HepG2 (cell line): Measurements from ENCODE around the gene SERINC4. TPM values are rescaled to one million over a fixed set of nuclear protein-coding genes. Genes with fewer than 3 reads are reported as not detected.

ENCODE experiments used
- ASH2L ChIP-seq: fragments of 300-600, 200-600 bp; sonication (generic); IDR thresholded peaks from 2 replicates; pipeline ENCODE4 v1.7.0; 2017; ENCODE audit warnings: low read depth, mild to moderate bottlenecking, moderate library complexity, mixed read lengths, low read length; ENCODE audit not compliant: insufficient read length
- BCL6 ChIP-seq: IDR thresholded peaks from 2 replicates; pipeline ENCODE4 v1.6.1; 2016; ENCODE audit warnings: missing genetic modification reagents, missing compliant biosample characterization
- CHD2 ChIP-seq: IDR thresholded peaks from 2 replicates; pipeline ENCODE4 v1.6.1; 2011; ENCODE audit warnings: low read depth, low read length, improper control_type of control experiment
- DNMT3B ChIP-seq: conservative IDR thresholded peaks from 2 replicates; pipeline ENCODE4 v1.6.1; 2016; ENCODE audit warnings: missing biosample characterization, control low read depth
- GABPA ChIP-seq, 2 experiments: IDR thresholded peaks; 2 replicates each; pipeline ENCODE4 v1.6.1; 2011 to 2016; ENCODE audit warnings: low read depth in 2 of 2, low read length in 1 of 2, missing biosample characterization in 1 of 2, missing genetic modification characterization in 1 of 2
- HNRNPH1 ChIP-seq: fragments of 200-400 bp; formaldehyde crosslinking; optimal IDR thresholded peaks from 2 replicates; pipeline ENCODE3; 2017; ENCODE audit warnings: mild to moderate bottlenecking, low read depth, low read length
- NFE2L1 ChIP-seq: sonication (generic); formaldehyde crosslinking; IDR thresholded peaks from 2 replicates; pipeline ENCODE4 v1.4.0; 2020; ENCODE audit warnings: missing genetic modification reagents, mild to moderate bottlenecking, borderline replicate concordance
- NFKBIZ ChIP-seq: IDR thresholded peaks from 2 replicates; pipeline ENCODE4 v1.6.1; 2018; ENCODE audit warnings: missing genetic modification reagents, missing compliant biosample characterization
- PAXIP1 ChIP-seq: sonication (generic); formaldehyde crosslinking; conservative IDR thresholded peaks from 2 replicates; pipeline ENCODE4 v1.4.0; 2020; ENCODE audit warnings: mild to moderate bottlenecking, missing genetic modification reagents, moderate library complexity
- RFX1 ChIP-seq: fragments of 450-650 bp; IDR thresholded peaks from 2 replicates; pipeline ENCODE4 v1.6.1; 2017
- RORA ChIP-seq: sonication (generic); formaldehyde crosslinking; IDR thresholded peaks from 2 replicates; pipeline ENCODE4 v1.5.0; 2020; ENCODE audit warnings: mild to moderate bottlenecking, missing genetic modification reagents, moderate library complexity
- SMC3 ChIP-seq: IDR thresholded peaks from 2 replicates; pipeline ENCODE4 v1.6.1; 2011; ENCODE audit warnings: low read length, improper control_type of control experiment
- SOX13 ChIP-seq, 3 experiments: fragments of 450-650 bp in 1 of 3; sonication (generic) in 1 of 3; formaldehyde crosslinking in 1 of 3; IDR thresholded peaks in 2 of 3; conservative IDR thresholded peaks in 1 of 3; 2 replicates each; pipeline versions ENCODE4 v1.5.0 to v1.6.1; 2016 to 2020; ENCODE audit warnings: antibody characterized with exemption in 1 of 3, mild to moderate bottlenecking in 1 of 3, missing compliant biosample characterization in 1 of 3, missing genetic modification reagents in 1 of 3, moderate library complexity in 1 of 3
- SOX5 ChIP-seq: IDR thresholded peaks from 2 replicates; pipeline ENCODE4 v1.6.1; 2016; ENCODE audit warnings: borderline replicate concordance
- THAP11 ChIP-seq: IDR thresholded peaks from 2 replicates; pipeline ENCODE4 v1.6.1; 2016; ENCODE audit warnings: missing biosample characterization, missing genetic modification reagents
- TP53 ChIP-seq: sonication (generic); formaldehyde crosslinking; conservative IDR thresholded peaks from 2 replicates; pipeline ENCODE4 v1.4.0; 2020; ENCODE audit warnings: missing genetic modification reagents
- U2AF1 ChIP-seq: fragments of 200-400 bp; formaldehyde crosslinking; optimal IDR thresholded peaks from 2 replicates; pipeline ENCODE3; 2017; ENCODE audit warnings: mild to moderate bottlenecking, low read depth, low read length
- ZC3H4 ChIP-seq: sonication (generic); formaldehyde crosslinking; IDR thresholded peaks from 2 replicates; pipeline ENCODE4 v1.4.0; 2020; ENCODE audit warnings: missing genetic modification reagents, borderline replicate concordance
- ZFP37 ChIP-seq: sonication (generic); formaldehyde crosslinking; IDR thresholded peaks from 2 replicates; pipeline ENCODE4 v1.4.0; 2020; ENCODE audit warnings: missing genetic modification reagents, borderline replicate concordance
- ZFYVE20 ChIP-seq: sonication (generic); formaldehyde crosslinking; IDR thresholded peaks from 2 replicates; pipeline ENCODE4 v1.8.0; 2023; ENCODE audit warnings: low read depth, mild to moderate bottlenecking, moderate library complexity, missing genetic modification reagents, borderline replicate concordance
- ZNF12 ChIP-seq: sonication (generic); formaldehyde crosslinking; IDR thresholded peaks from 2 replicates; pipeline ENCODE4 v1.5.0; 2020; ENCODE audit warnings: missing genetic modification reagents
- ZNF180 ChIP-seq: sonication (generic); formaldehyde crosslinking; IDR thresholded peaks from 2 replicates; pipeline ENCODE4 v1.4.0; 2020; ENCODE audit warnings: low read depth, missing genetic modification reagents, borderline replicate concordance
- ZNF333 ChIP-seq: sonication (generic); formaldehyde crosslinking; IDR thresholded peaks from 2 replicates; pipeline ENCODE4 v1.4.0; 2020; ENCODE audit warnings: mild to moderate bottlenecking, missing genetic modification reagents, borderline replicate concordance
- ZNF34 ChIP-seq: sonication (generic); formaldehyde crosslinking; IDR thresholded peaks from 2 replicates; pipeline ENCODE4 v1.4.0; 2020; ENCODE audit warnings: mild to moderate bottlenecking, missing genetic modification reagents, borderline replicate concordance
- ZNF615 ChIP-seq: sonication (generic); formaldehyde crosslinking; IDR thresholded peaks from 2 replicates; pipeline ENCODE4 v1.5.0; 2020; ENCODE audit warnings: mild to moderate bottlenecking, missing genetic modification reagents, borderline replicate concordance
- ZNF784 ChIP-seq: sonication (generic); formaldehyde crosslinking; IDR thresholded peaks from 2 replicates; pipeline ENCODE4 v1.5.1; 2020; ENCODE audit warnings: missing genetic modification reagents, mild to moderate bottlenecking, borderline replicate concordance
- ZNF891 ChIP-seq: sonication (generic); formaldehyde crosslinking; IDR thresholded peaks from 2 replicates; pipeline ENCODE4 v1.5.0; 2020; ENCODE audit warnings: mild to moderate bottlenecking, missing genetic modification reagents
- polyA plus RNA-seq, 8 experiments: library from polyadenylated mRNA; depleted of rRNA in 3 of 8; stranded (reverse) in 7 of 8; unstranded in 1 of 8; fragments of >200 nt; fragmentation: Illumina TruSeq in 4 of 8; extraction: Trizol in 4 of 8; gene quantifications; 2 replicates each; pipeline versions ENCODE4 v1.2.1 to v1.2.3, GENCODE V29; 2011 to 2016; ENCODE audit warnings: low read depth in 4 of 8, missing spikeins in 1 of 8, mixed read lengths in 1 of 8; ENCODE audit not compliant: insufficient read depth in 1 of 8
- total RNA-seq, 5 experiments: library from RNA; depleted of rRNA; stranded (reverse); fragments of >200 nt; fragmentation: Illumina TruSeq; extraction: Trizol; gene quantifications; 2 replicates each; pipeline ENCODE4 v1.2.3, GENCODE V29; 2016; ENCODE audit warnings: low read depth in 1 of 5

The SERINC4 gene
- total and polyA plus RNA-seq, 2 of the 13 experiments (the other 11 are each of a cell fraction or from before 2014, with no cell fraction given): not detected

GRCh38 chr15:43791993-43792760 lies 7.8 kb downstream of the SERINC4 start, which contains the start of gene SERF2 (continued):
- no peak for TF ChIP-seq SOX13 (IDR thresholded peaks at IDR 0.05)
- no peak for TF ChIP-seq SOX13 (CRISPR knock-in tag; conservative IDR thresholded peaks at IDR 0.05 in 1 of 2, IDR thresholded peaks at IDR 0.05 in 1 of 2)
- no peak; the same call in 1 of the 2 replicates for TF ChIP-seq BCL6 (CRISPR knock-in tag)
- peak; percentile 74 for TF ChIP-seq ZNF333 (CRISPR knock-in tag)
- TF ChIP-seq ZC3H4 (CRISPR knock-in tag): no peak
- TF ChIP-seq PAXIP1 (CRISPR knock-in tag): peak; percentile 51
- peak; percentile 66; the same call in 1 of the 2 replicates for TF ChIP-seq ZNF891 (CRISPR knock-in tag)
- 0 out of 2 replicates have a peak, but pooled peaks have one; percentile 39 for TF ChIP-seq NFE2L1 (CRISPR knock-in tag)
- TF ChIP-seq CHD2: 0 out of 2 replicates have a peak, but pooled peaks have one; percentile 12
- no peak for TF ChIP-seq TP53 (CRISPR knock-in tag)
- peak; percentile 83 for TF ChIP-seq ASH2L
- TF ChIP-seq RFX1: no peak
- 0 out of 2 replicates have a peak, but pooled peaks have one; percentile 30 for TF ChIP-seq ZNF12 (CRISPR knock-in tag)
- no peak for TF ChIP-seq SOX5
- TF ChIP-seq THAP11 (CRISPR knock-in tag): peak; percentile 68
- no peak for TF ChIP-seq DNMT3B
- TF ChIP-seq GABPA (IDR thresholded peaks at IDR 0.05; ENCODE audit: low read depth, low read length): no peak
- TF ChIP-seq GABPA (CRISPR knock-in tag; IDR thresholded peaks at IDR 0.05; ENCODE audit: low read depth): peak; percentile 53
- no peak for TF ChIP-seq U2AF1
- no peak for TF ChIP-seq HNRNPH1
- TF ChIP-seq ZNF34 (CRISPR knock-in tag): no peak
- 0 out of 2 replicates have a peak, but pooled peaks have one; percentile 37 for TF ChIP-seq ZFP37 (CRISPR knock-in tag)
- TF ChIP-seq ZNF784: no peak
- no peak for TF ChIP-seq ZFYVE20 (CRISPR knock-in tag)
- TF ChIP-seq RORA (CRISPR knock-in tag): no peak
- TF ChIP-seq SMC3: no peak
- TF ChIP-seq ZNF180 (CRISPR knock-in tag): no peak
- 0 out of 2 replicates have a peak, but pooled peaks have one; percentile 69 for TF ChIP-seq NFKBIZ
- TF ChIP-seq ZNF615 (CRISPR knock-in tag): no peak
